Kidney tubule cell (primary cell): ENCODE data around the gene FGD2.

ENCODE experiments used
- DNase-seq: peaks from one replicate; pipeline ENCODE4 v3.0.0-alpha.2; 2018; ENCODE audit warnings: low spot score

Gene FGD2

GRCh38 chr6:37018198-37019064, 13.0 kb downstream of the FGD2 start:
- peak; percentile 87 for DNase-seq

GRCh38 chr6:37019065-37019450, 13.6 kb downstream of the FGD2 start:
- DNase-seq = peak; percentile 89

DNA sequence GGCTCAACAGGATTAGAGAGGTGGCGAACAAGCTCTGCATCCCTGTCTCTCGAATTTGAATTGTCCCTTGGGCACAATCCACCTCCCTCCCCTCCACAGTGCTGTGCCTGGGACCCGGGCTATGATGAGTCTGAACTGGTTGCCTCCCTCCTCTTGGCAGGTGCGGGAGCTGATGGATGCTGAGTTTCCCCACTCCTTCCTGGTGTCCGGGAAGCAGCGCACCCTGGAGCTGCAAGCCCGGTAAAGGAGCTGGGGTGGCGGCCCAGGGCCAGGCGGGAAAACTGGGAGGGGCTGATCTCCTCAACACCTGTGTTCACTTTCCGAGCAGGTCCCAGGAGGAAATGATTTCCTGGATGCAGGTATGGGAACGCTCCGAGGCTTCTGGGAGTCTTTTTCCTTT, 14.9 kb downstream of the FGD2 start:
- DNase-seq = peak; percentile 24

GRCh38 chr6:37020812-37021211, 15.4 kb downstream of the FGD2 start:
- DNase-seq = no peak

DNA sequence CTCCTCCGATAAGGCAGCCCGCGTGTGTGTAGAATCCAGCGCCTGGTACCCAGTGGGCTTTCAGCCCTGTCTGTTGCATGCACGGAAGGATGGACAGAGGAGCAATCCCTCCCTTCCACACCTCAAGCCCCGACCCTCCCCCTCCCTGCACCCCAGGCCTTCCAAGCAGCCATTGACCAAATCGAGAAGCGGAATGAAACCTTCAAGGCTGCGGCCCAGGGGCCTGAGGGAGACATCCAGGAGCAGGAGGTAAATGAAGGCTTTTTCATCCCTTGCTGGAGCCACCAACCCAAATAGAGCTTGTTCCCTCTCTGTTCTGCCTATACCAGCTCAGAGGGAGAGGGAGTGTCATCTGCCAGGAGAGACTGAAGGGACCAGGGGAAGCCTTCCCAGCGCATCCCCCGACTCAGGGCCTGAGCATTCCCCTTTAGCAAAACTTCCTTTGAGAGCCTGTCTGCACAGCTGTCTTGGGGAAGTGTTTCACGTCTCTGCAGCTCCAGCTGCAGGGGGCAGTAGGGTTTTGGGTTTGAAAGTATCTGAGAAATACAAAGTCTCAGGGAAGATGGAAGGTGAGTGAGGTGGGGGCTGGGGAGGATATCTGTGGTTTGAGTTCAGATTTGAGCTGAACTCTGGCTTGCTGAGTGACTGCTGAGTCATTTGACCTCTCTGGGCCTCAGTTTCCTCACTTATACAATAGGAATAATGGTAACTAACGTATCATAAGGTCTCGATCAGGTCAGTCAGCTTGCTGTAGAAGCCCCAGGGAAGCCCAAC, 16.1 kb downstream of the FGD2 start:
- DNase-seq = peak; percentile 70

GRCh38 chr6:37022135-37022863, 16.8 kb downstream of the FGD2 start:
- DNase-seq = no peak

DNA sequence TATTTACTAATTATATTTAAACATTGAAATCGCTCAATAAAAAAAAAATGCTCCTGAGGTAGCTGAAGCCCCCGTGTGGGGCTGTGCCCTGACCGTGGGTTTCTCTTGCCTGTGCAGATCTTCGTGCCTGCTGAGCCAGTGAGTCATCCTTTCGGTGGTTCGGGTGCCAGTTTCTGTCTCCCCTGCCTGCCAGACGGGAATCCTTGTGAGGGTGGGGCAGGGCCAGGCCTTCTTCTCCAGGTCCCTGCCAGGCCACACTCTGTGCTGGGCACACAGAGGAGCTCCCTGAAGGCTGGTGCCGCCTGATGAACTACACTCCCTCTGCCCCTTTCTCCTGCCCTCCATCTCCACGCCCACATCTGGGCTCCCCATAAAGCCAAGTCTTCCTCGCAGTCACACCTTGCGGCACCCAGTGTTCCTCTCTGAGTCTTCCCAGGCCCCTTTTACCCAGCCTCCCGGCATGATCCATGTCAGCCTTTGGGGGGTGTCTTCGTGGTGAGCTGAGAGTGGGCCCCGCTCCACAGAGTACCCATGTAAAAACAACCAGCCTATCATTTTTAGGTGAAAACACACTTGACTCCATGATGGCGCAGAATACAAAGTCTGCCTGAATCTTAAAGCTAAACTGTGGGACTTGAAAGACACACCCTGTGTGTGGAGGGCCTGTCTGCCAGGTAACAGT, 19.3 kb downstream of the FGD2 start:
- peak; percentile 91 for DNase-seq

- DNase-seq = no peak
These were observed 20.4 kb downstream of the FGD2 start for GRCh38 chr6:37025621-37026466.

DNA sequence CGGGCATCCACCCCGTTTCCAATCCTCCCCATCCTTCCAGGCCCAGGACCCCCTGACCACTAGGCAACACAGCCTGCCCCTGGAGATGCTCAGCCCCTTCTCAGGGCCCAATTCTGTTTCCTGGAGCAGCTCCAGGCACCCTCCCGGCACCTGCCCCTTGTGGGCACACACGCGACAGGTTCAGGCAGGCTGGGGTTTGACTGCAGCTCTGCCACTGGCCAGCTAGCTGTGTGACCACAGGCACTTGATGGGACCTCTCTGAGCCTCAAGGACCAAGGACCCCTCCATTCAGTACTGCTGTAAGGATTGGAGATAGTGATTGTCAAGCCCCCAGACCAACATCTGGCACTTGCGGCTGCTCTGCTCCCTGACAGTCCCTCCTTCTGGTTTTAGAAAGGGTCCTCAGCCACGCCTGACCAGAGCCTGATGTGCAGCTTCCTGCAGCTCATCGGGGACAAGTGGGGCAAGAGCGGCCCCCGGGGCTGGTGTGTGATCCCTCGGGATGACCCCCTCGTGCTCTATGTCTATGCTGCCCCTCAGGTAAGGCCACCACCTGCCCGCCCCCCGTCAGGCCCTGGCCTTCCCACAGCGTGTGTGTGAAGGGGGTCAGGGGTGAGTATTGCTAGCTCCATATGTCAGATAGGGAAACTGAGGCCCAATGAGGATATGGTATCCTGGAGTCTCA, 21.7 kb downstream of the FGD2 start:
- DNase-seq = no peak

- DNase-seq = no peak
These were observed 22.5 kb downstream of the FGD2 start for GRCh38 chr6:37027811-37028469.

DNA sequence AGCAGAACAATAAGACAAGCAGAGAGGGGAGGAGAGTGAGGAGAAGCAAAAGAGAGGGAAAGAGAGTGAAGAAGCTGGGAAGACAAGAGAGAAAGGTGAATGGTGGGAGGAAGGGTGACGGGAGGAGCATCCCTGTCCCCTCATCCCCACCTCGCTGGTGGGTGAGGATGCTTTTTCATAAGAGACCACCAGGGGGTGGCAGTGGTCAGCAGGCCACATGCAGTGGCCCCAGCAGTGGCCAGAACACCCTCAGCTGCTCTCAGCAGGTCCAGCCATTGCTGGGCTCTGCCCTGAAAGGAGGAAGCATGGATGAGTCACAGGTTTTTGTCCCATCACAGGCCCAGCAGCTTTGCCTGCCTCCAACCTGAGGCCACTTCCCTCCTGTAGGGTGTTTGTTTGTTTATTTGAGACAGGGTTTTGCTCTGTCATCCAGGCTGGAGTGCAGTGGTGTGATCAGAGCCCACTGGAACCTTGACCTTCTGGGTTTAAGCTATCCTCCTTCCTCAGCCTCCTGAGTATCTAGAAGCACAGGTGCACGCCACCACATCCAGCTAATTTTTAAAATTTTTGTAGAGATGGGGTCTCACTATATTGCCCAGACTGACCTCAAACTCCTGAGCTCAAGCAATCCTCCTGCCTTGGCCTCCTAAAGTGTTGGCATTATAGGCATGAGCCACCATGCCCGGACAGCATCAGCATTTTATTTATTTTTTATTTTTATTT, 24.0 kb downstream of the FGD2 start:
- DNase-seq = peak; percentile 94

- DNase-seq = no peak
These were observed 25.1 kb downstream of the FGD2 start for GRCh38 chr6:37030599-37030998.

- DNase-seq = no peak
These were observed 26.8 kb downstream of the FGD2 start for GRCh38 chr6:37032239-37032638.

- peak; percentile 83 for DNase-seq
These were observed 27.8 kb downstream of the FGD2 start for GRCh38 chr6:37033255-37033654.

- DNase-seq = no peak
These were observed 28.7 kb downstream of the FGD2 start for GRCh38 chr6:37033819-37034795.

- no peak for DNase-seq
These were observed 30.7 kb downstream of the FGD2 start for GRCh38 chr6:37036146-37036545.

DNA sequence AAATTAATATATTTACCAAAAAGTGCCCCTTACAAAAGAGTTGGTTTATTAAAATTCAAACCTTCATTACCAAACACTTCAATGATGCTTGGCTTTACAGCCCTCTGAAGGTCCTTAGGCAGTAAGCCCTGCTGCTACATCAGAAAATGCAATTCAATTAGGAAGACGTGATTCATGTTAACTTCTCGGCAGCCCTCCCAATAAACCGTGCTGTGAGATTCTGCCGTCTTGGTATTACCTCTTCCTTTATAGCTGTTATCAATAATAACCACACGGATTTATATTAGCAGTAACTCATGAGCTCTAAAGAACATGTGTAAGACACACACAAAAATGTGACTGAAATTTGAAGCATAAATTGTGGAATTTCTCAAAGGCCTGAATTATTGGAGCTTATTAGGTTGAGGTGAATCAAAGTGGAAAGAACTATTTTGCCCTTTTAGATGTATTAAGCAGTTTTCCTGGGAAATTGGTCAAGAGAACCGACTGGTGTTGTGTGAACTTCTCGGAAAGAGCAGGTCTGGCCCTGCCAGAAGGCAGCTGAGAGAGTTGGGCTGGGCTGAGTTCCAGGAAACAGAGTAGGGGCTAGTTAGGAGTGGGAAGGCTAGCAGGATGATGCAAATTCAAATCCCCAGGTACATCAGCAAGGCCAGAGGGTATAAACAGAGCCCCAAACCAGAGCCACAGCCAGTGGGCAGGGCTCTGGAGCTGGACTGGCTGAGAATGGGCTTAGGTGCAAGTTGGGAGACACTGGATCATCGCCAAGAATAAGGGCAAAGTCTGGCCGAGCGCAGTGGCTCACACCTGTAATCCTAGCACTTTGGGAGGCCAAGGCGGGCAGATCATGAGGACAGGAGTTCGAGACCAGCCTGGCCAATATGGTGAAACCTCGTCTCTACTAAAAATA, 33.1 kb downstream of the FGD2 start:
- no peak for DNase-seq
